RWPE1 (cell line): ENCODE data around the gene NR0B1.
A peak's percentile ranks its signal among the peaks of the same experiment; 100 is the strongest.

Source experiments
- CTCF ChIA-PET: fragments of 350-600 bp; sonication (Branson Sonifier 250); formaldehyde crosslinking; extraction: SDS; loops from one replicate; lab custom pipeline; 2021; lab: Yijun Ruan, JAX
- POLR2A ChIA-PET: fragments of 400-600 bp; formaldehyde crosslinking; extraction: SDS; loops from one replicate; lab custom pipeline; 2020; ENCODE audit warnings: antibody characterized with exemption; ENCODE audit not compliant: low non-redundant PET; lab: Yijun Ruan, JAX
- DNase-seq: peaks from one replicate; pipeline ENCODE4 v3.0.0; 2012; ENCODE audit warnings: low spot score
- H3K27ac ChIP-seq: fragments of 450-650 bp; 2 replicates; pipeline ENCODE4 v1.5.1; 2017
- TF ChIP-seq, protein P1 (sequence below): fragments of 450-650 bp; conservative IDR thresholded peaks from 2 replicates; pipeline ENCODE4 v1.5.1; 2017; ENCODE audit warnings: low read depth, mild to moderate bottlenecking

The NR0B1 gene

DNA sequence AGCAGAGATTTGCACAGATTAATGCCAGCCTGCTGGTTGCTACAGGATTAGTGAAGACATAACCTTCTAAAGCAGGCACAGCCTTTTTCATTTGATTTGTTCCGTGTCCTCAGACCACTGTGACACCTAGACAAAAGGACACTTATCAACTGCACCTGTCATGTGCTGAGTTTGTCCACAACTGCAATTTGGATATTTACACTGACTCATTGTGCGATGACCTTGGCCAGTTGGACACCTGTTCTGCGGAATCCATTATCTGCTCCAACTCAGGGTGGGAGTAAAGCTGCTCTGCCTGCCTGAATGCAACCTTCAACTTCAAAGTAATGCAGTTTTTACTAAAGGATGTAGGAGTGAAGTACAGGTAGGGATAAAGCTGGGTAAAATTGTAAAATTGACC lies 4.1 kb upstream of the NR0B1 start:
- no peak overlapping the region for H3K27ac ChIP-seq
- no peak for DNase-seq
- POLR2A ChIA-PET = no interaction called here
- CTCF ChIA-PET = no interaction called here
- TF ChIP-seq, protein P1, sequence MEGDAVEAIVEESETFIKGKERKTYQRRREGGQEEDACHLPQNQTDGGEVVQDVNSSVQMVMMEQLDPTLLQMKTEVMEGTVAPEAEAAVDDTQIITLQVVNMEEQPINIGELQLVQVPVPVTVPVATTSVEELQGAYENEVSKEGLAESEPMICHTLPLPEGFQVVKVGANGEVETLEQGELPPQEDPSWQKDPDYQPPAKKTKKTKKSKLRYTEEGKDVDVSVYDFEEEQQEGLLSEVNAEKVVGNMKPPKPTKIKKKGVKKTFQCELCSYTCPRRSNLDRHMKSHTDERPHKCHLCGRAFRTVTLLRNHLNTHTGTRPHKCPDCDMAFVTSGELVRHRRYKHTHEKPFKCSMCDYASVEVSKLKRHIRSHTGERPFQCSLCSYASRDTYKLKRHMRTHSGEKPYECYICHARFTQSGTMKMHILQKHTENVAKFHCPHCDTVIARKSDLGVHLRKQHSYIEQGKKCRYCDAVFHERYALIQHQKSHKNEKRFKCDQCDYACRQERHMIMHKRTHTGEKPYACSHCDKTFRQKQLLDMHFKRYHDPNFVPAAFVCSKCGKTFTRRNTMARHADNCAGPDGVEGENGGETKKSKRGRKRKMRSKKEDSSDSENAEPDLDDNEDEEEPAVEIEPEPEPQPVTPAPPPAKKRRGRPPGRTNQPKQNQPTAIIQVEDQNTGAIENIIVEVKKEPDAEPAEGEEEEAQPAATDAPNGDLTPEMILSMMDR = no peak

DNA sequence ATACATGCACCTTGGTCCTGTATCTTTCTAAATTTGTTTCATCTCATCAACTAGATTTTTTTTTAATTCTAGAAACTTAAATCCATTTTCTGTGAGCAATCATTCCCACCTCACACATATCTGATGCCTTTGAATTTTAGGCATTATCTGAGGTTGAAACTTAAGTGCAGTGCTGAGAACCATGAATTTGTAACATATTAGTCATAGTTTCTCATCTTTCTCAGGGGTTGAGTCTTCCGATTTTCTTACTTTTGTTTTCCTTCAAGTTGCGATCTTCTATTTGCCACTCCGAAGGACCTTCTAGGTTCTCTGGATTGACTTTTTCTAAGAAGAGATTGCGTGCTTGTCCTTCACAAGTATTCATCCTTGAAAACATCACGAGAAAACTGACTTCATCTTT lies 3.7 kb upstream of the NR0B1 start:
- ChIA-PET POLR2A (no interaction called here), CTCF (no interaction called here)
- H3K27ac ChIP-seq = no peak overlapping the region
- TF ChIP-seq, protein P1 = no peak
- no peak for DNase-seq

DNA sequence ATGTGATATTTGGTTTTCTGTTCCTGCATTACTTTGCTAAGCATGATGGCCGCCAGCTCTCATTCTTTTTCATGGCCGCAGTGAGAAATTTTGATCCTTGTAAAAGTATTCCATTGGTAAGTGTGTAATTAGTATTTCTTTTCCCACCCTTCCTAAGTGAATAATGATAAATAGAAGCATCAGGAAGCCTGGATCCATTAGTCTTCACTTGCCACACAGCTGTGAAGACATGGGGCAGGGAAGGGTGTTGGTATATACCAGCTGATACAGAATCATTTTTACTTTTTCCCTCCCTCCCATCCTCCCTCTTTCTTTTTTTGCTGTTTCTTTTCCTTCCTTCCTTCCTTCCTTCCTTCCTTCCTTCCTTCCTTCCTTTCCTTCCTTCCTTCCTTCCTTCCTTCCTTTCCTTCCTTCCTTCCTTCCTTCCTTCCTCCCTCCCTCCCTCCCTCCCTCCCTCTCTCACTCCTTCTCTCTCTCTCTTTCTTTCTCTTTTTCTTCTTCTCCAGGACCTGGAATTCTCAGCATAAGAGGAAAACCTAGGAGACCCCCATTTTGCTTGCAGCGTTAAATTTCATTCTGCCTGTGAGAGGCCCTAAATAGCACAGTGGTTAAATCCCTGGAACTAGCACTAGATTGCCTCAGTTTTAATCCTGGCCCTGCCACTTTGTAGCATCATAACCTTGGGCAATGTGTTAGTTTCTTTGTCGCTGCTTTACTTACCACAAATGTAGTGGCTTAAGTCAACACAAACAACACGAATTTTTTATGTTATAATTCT lies 1.4 kb upstream of the NR0B1 start:
- no peak for DNase-seq
- CTCF ChIA-PET = no interaction called here
- no peak overlapping the region for H3K27ac ChIP-seq
- TF ChIP-seq, protein P1 = no peak
- POLR2A ChIA-PET = no interaction called here

DNA sequence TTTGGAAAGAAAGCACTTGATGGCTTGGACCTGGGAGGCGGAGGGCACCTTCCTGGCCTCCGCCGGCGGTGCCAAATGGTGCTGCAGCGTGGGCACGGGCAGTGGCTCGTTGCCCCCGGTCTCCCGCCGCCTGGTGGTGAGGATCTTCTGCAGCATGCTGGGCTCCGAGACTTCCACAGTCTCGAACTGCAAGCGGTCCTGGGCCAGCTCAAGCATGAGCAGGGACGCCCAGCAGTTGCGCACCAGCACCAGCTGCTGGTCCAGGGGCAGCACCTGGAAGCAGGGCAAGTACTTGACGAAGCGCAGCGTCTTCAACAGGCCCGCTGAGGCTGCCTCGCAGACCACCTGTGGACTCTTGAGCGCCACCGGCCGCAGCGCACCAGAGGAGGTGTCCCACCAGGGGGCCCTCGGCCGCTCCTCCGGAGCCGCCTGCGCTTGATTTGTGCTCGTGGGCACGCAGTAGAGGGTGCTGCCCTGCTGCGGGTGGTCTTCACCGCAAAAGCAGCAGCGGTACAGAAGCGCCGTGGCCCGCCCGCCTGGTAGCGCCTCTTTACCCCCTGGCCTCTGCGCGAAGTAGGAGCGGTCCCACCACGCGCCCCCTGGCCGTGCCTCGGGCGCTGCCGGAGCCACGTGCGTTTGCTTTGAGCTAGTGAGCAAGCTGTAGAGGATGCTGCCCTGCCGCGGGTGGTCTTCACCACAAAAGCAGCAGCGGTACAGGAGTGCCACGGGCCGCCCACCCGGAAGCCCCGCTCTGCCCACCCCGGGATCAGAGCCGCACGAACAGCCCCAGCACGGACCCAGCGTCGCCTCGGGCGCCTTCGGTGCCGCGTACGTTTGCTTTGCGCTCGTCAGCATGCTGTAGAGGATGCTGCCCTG lies 689 bp downstream of the NR0B1 start:
- DNase-seq = no peak
- ChIA-PET POLR2A (no interaction called here), CTCF (no interaction called here)
- H3K27ac ChIP-seq = no peak overlapping the region
- TF ChIP-seq, protein P1 = 0 out of 2 replicates have a peak, but pooled peaks have one; percentile 21

DNA sequence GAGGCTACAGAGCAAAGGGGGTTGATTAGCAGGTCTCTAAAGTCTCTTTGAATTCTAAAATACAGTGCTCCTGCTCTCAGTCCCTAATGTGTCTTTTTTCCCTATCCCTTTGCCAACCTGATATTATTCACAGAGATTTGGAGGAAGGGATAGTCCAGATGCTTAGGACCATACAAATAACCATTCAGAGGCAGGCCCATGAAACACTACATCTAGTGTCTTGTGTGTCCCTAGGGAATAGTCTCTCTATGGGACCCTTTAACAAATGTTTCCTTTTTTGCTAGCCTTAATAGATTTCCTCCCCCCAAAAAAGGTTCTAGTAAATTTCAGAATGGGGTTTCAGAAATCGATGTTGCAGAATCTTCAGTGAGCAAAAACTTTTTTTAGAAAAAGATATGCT lies 1.7 kb downstream of the NR0B1 start:
- ChIA-PET POLR2A (no interaction called here), CTCF (no interaction called here)
- H3K27ac ChIP-seq = no peak overlapping the region
- TF ChIP-seq, protein P1 = no peak
- no peak for DNase-seq

DNA sequence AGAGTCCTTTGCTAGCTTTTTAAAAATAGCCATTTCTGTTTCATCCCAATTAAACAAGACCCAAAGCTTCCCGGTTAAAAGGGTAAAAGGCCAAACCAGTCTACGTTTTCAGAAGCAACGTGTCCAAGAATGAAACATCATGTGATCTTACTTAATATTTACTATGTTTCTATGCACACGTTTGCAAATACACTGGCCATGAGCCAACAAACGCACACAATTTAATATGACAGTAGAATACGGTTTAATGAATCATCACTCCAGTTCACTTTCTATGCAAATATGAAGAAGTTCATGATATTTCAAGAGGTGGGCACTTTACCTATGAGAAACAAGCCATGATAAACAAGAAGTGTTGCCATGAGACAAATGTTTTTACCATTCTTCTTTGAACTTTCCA lies 4.3 kb downstream of the NR0B1 start:
- no peak overlapping the region for H3K27ac ChIP-seq
- peak; percentile 1 for DNase-seq
- ChIA-PET CTCF (no interaction called here), POLR2A (no interaction called here)
- TF ChIP-seq, protein P1 = no peak
